Measurements from ENCODE around the gene NKD1.

GRCh38 chr16:50507397-50507796 lies 40.8 kb upstream of the NKD1 start:
- no peak for TF ChIP-seq CTCF (IDR thresholded peaks at IDR 0.05)
- TF ChIP-seq POLR2A (IDR thresholded peaks at IDR 0.05): no peak
